HepG2 (cell line): ENCODE data around the gene PRKN. TPM values are rescaled to one million over a fixed set of nuclear protein-coding genes. Genes with fewer than 3 reads are reported as not detected.

ENCODE experiments used
- CEBPB ChIP-seq: IDR thresholded peaks from 2 replicates; pipeline ENCODE4 v1.6.1; 2011; ENCODE audit warnings: low read depth, low read length, improper control_type of control experiment, borderline replicate concordance
- CREB3 ChIP-seq: sonication (generic); formaldehyde crosslinking; IDR thresholded peaks from 2 replicates; pipeline ENCODE4 v1.5.0; 2020; ENCODE audit warnings: missing genetic modification reagents
- FUBP1 ChIP-seq: sonication (generic); formaldehyde crosslinking; IDR thresholded peaks from 2 replicates; pipeline ENCODE4 v1.5.1; 2020; ENCODE audit warnings: missing genetic modification reagents, mild to moderate bottlenecking, borderline replicate concordance
- GLI4 ChIP-seq: sonication (generic); formaldehyde crosslinking; IDR thresholded peaks from 2 replicates; pipeline ENCODE4 v1.5.1; 2020; ENCODE audit warnings: missing genetic modification reagents, mild to moderate bottlenecking, moderate library complexity, borderline replicate concordance
- HNF4G ChIP-seq, 2 experiments: sonication (generic) in 1 of 2; formaldehyde crosslinking in 1 of 2; IDR thresholded peaks; 2 replicates each; pipeline versions ENCODE4 v1.4.0 to v1.6.1; 2011 to 2020; ENCODE audit warnings: borderline replicate concordance in 2 of 2, low read depth in 2 of 2, mild to moderate bottlenecking in 2 of 2, low read length in 1 of 2, missing genetic modification reagents in 1 of 2, moderate library complexity in 1 of 2
- JUN ChIP-seq: sonication (generic); formaldehyde crosslinking; IDR thresholded peaks from 2 replicates; pipeline ENCODE4 v1.4.0; 2020; ENCODE audit warnings: mild to moderate bottlenecking, missing genetic modification reagents
- NCOA1 ChIP-seq: sonication (generic); formaldehyde crosslinking; IDR thresholded peaks from 2 replicates; pipeline ENCODE4 v1.9.0; 2021; ENCODE audit warnings: missing genetic modification reagents
- PAWR ChIP-seq: sonication (generic); formaldehyde crosslinking; IDR thresholded peaks from 2 replicates; pipeline ENCODE4 v1.4.0; 2020; ENCODE audit warnings: missing genetic modification reagents, mild to moderate bottlenecking, borderline replicate concordance
- POGZ ChIP-seq: sonication (generic); formaldehyde crosslinking; IDR thresholded peaks from 2 replicates; pipeline ENCODE4 v1.4.0; 2020; ENCODE audit warnings: mild to moderate bottlenecking, missing genetic modification reagents
- PRPF4 ChIP-seq: fragments of 200-400 bp; formaldehyde crosslinking; IDR thresholded peaks from 2 replicates; pipeline ENCODE4 v1.6.1; 2016; ENCODE audit warnings: low read length, low read depth; ENCODE audit not compliant: poor library complexity, severe bottlenecking
- TBX2 ChIP-seq: sonication (generic); formaldehyde crosslinking; IDR thresholded peaks from 2 replicates; pipeline ENCODE4 v1.5.0; 2020; ENCODE audit warnings: missing genetic modification reagents, mild to moderate bottlenecking, borderline replicate concordance
- TEAD2 ChIP-seq: sonication (generic); formaldehyde crosslinking; IDR thresholded peaks from 2 replicates; pipeline ENCODE4 v1.9.0; 2021; ENCODE audit warnings: missing genetic modification reagents
- TFDP1 ChIP-seq: IDR thresholded peaks from 2 replicates; pipeline ENCODE4 v1.6.1; 2016; ENCODE audit warnings: missing compliant biosample characterization, missing genetic modification reagents, borderline replicate concordance
- ZBTB25 ChIP-seq: IDR thresholded peaks from 2 replicates; pipeline ENCODE4 v1.6.1; 2018; ENCODE audit warnings: missing genetic modification reagents
- ZNF12 ChIP-seq: sonication (generic); formaldehyde crosslinking; IDR thresholded peaks from 2 replicates; pipeline ENCODE4 v1.5.0; 2020; ENCODE audit warnings: missing genetic modification reagents
- ZNF337 ChIP-seq: sonication (generic); formaldehyde crosslinking; IDR thresholded peaks from 2 replicates; pipeline ENCODE4 v1.5.1; 2020; ENCODE audit warnings: missing genetic modification reagents, low read depth, mild to moderate bottlenecking, borderline replicate concordance
- polyA plus RNA-seq, 8 experiments: library from polyadenylated mRNA; depleted of rRNA in 3 of 8; stranded (reverse) in 7 of 8; unstranded in 1 of 8; fragments of >200 nt; fragmentation: Illumina TruSeq in 4 of 8; extraction: Trizol in 4 of 8; gene quantifications; 2 replicates each; pipeline versions ENCODE4 v1.2.1 to v1.2.3, GENCODE V29; 2011 to 2016; ENCODE audit warnings: low read depth in 4 of 8, missing spikeins in 1 of 8, mixed read lengths in 1 of 8; ENCODE audit not compliant: insufficient read depth in 1 of 8
- total RNA-seq, 5 experiments: library from RNA; depleted of rRNA; stranded (reverse); fragments of >200 nt; fragmentation: Illumina TruSeq; extraction: Trizol; gene quantifications; 2 replicates each; pipeline ENCODE4 v1.2.3, GENCODE V29; 2016; ENCODE audit warnings: low read depth in 1 of 5

Gene PRKN
- total and polyA plus RNA-seq, 2 of the 13 experiments (the other 11 are each of a cell fraction or from before 2014, with no cell fraction given): 0.31 to 0.44 TPM

- TF ChIP-seq ZNF337 (no peak), ZBTB25 (CRISPR knock-in tag) (no peak), GLI4 (CRISPR knock-in tag) (no peak), POGZ (no peak), PRPF4 (no peak), TEAD2 (CRISPR knock-in tag) (no peak), HNF4G (IDR thresholded peaks at IDR 0.05; ENCODE audit: borderline replicate concordance, low read depth, low read length) (no peak), HNF4G (CRISPR knock-in tag; IDR thresholded peaks at IDR 0.05; ENCODE audit: borderline replicate concordance, low read depth) (no peak), TFDP1 (no peak), FUBP1 (CRISPR knock-in tag) (no peak), NCOA1 (no peak), JUN (CRISPR knock-in tag) (no peak), TBX2 (no peak), PAWR (CRISPR knock-in tag) (no peak), CEBPB (no peak), CREB3 (CRISPR knock-in tag) (no peak), ZNF12 (CRISPR knock-in tag) (no peak)
Measured at GRCh38 chr6:161745594-161746141, 981.9 kb downstream of the PRKN start (continued).
